ENCODE results near the gene ZNHIT1. TPM values are rescaled to one million over a fixed set of nuclear protein-coding genes. Genes with fewer than 3 reads are reported as not detected.
A peak's percentile ranks its signal among the peaks of the same experiment; 100 is the strongest.

ZNHIT1 gene
- total RNA-seq, 1 donor from 2014 or later: 115 TPM

DNA sequence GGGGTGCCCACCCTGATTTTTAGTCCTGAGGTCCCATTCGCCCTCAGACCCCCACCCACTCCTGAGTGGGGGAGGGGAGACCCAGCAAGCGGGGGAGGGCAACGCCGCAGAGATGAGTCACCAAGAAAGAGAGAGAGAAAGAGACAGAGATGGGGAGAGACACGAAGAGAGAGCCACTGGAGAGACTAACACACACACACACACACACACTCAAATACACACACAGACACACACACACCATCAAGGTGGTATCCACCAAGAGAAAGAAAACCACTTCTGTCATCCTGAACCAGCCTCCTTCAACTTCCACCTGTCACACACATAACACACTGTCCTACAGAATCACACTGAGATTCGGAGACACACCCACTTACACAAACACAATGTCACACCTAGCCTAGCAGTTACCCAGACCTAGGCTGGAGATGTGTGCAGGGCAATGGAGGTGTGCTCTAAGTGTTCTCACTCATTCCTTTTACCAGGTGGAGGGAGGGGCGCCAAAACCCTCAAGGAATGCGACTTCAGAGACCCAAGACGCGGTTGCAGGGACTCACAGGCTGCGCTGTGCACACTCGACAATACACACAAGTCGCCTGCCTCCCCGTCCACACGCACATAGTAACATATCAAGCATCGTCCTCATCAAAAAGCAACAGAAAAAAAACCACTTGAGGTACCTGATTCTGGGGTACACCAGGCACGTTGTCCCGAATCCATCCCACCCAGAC lies 48.7 kb upstream of the ZNHIT1 start:
- Histone ChIP-seq H3K27me3 (ENCODE audit: insufficient read depth, low read length) (peaks cover 58% of the 10 kb centered on the region), H3K9me3 (ENCODE audit: insufficient read depth, low read depth, low read length) (peaks cover 3% of the 10 kb centered on the region), H3K4me1 (ENCODE audit: insufficient read depth, low read length) (peaks cover 72% of the 10 kb centered on the region), H2AFZ (ENCODE audit: low read depth, low read length) (peak overlapping the region; percentile 18), H4K20me1 (ENCODE audit: insufficient read depth, low read length) (peaks cover 20% of the 10 kb centered on the region), H3K9ac (ENCODE audit: low read length) (peak overlapping the region; percentile 7), H3K4me2 (ENCODE audit: low read length) (peak overlapping the region; percentile 80), H3K4me3 (ENCODE audit: insufficient read depth, low read depth, low read length) (peak overlapping the region; percentile 37), H3K27ac (ENCODE audit: low read depth, low read length) (no peak overlapping the region), H3K79me2 (ENCODE audit: insufficient read depth, low read length) (no peaks in the 10 kb centered on the region), H3K36me3 (ENCODE audit: insufficient read depth, low read length) (no peaks in the 10 kb centered on the region)
- Mint-ChIP-seq H3K4me3 (ENCODE audit: unreplicated experiment) (peak overlapping the region; percentile 72), H3K27me3 (ENCODE audit: low read depth, unreplicated experiment) (peaks cover 34% of the 10 kb centered on the region), H3K9me3 (ENCODE audit: unreplicated experiment) (peaks cover 11% of the 10 kb centered on the region), H3K36me3 (ENCODE audit: low read depth, unreplicated experiment) (no peaks in the 10 kb centered on the region), H3K4me1 (ENCODE audit: low read depth, unreplicated experiment) (peaks cover 48% of the 10 kb centered on the region), H3K27ac (ENCODE audit: unreplicated experiment) (peak overlapping the region; percentile 58)
- DNase-seq (ENCODE audit: low read depth) (no peak), FAIRE-seq (no peak)
- TF ChIP-seq EZH2 (IDR thresholded peaks at IDR 0.05; ENCODE audit: insufficient read depth, low read length) (no peak), CTCF (IDR thresholded peaks at IDR 0.05; ENCODE audit: insufficient read depth, low read depth, low read length) (no peak)

DNA sequence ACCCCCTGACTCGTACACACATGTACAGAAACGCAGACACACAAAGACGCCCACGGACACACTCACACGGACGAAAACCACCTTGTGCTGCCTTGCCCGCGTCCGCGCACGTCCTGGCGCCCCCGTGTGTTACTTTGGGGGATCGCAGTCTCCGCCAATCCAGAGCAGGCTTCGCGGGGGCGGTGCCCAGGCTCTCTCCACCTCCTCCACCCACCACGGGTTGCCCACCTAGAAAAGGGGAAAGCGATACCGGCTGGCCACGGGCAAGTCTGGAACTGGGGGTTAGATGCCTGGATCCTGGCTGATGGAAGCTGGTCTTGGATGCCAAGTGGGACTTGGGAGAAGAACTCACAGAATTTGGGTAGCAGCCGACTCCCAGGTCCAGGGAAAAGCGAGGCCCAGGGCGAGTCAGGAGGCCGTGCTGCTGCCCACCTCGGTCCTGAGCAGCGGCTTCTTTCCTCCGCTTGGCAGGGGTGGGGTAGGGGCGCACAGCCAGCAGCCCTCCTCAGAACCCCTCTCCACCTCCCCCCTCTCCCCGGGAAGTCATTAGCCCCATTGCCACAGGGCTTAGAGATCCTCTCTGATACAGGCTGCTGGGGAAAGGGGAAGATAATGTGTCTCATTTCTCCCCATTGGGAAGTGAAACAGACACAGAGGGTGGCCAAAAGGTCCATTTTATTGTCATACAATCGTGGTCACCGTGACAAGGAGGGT lies 48.0 kb upstream of the ZNHIT1 start:
- Histone ChIP-seq H3K9ac (ENCODE audit: low read length) (peak overlapping the region; percentile 7), H3K27ac (ENCODE audit: low read depth, low read length) (no peak overlapping the region), H3K4me3 (ENCODE audit: insufficient read depth, low read depth, low read length) (peak overlapping the region; percentile 37), H3K79me2 (ENCODE audit: insufficient read depth, low read length) (no peaks in the 10 kb centered on the region), H3K9me3 (ENCODE audit: insufficient read depth, low read depth, low read length) (peaks cover 6% of the 10 kb centered on the region), H2AFZ (ENCODE audit: low read depth, low read length) (peak overlapping the region; percentile 18), H3K4me1 (ENCODE audit: insufficient read depth, low read length) (peaks cover 64% of the 10 kb centered on the region), H3K27me3 (ENCODE audit: insufficient read depth, low read length) (peaks cover 56% of the 10 kb centered on the region), H3K36me3 (ENCODE audit: insufficient read depth, low read length) (no peaks in the 10 kb centered on the region), H4K20me1 (ENCODE audit: insufficient read depth, low read length) (peaks cover 13% of the 10 kb centered on the region), H3K4me2 (ENCODE audit: low read length) (peak overlapping the region; percentile 80)
- Mint-ChIP-seq H3K9me3 (ENCODE audit: unreplicated experiment) (peaks cover 11% of the 10 kb centered on the region), H3K27me3 (ENCODE audit: low read depth, unreplicated experiment) (peaks cover 40% of the 10 kb centered on the region), H3K4me3 (ENCODE audit: unreplicated experiment) (peak overlapping the region; percentile 72), H3K4me1 (ENCODE audit: low read depth, unreplicated experiment) (peaks cover 48% of the 10 kb centered on the region), H3K27ac (ENCODE audit: unreplicated experiment) (no peak overlapping the region), H3K36me3 (ENCODE audit: low read depth, unreplicated experiment) (no peaks in the 10 kb centered on the region)
- DNase-seq (ENCODE audit: low read depth) (no peak), FAIRE-seq (no peak)
- TF ChIP-seq EZH2 (IDR thresholded peaks at IDR 0.05; ENCODE audit: insufficient read depth, low read length) (peak; percentile 55), CTCF (IDR thresholded peaks at IDR 0.05; ENCODE audit: insufficient read depth, low read depth, low read length) (peak; percentile 72)
